Esophagus muscularis mucosa (tissue), 4 donors: ENCODE data around the gene ZNF90. TPM values are rescaled to one million over a fixed set of nuclear protein-coding genes. Genes with fewer than 3 reads are reported as not detected.
"Not testable (repeated sequence)": the region's sequence is repeated elsewhere in the genome, so short reads cannot be mapped to it uniquely, and the experiment has no call there.

Experiments
- DNase-seq: peaks from one replicate; pipeline ENCODE4 v3.0.0-alpha.2; 2017; ENCODE audit errors: extremely low spot score
- H3K27ac ChIP-seq, 4 donors: fragments of 200-600 bp; sonication (generic); replicated peaks in 1 of 4; 1 replicate in 3 of 4; 2 replicates in 1 of 4; pipeline ENCODE4 v1.5.1; 2016 to 2019; ENCODE audit warnings: mild to moderate bottlenecking in 1 of 4
- H3K27me3 ChIP-seq, 4 donors: fragments of 200-600 bp; sonication (generic); one replicate each; pipeline versions ENCODE4 v1.5.1 to v1.6.0; 2016 to 2019
- H3K36me3 ChIP-seq, 4 donors: fragments of 200-600 bp; sonication (generic); one replicate each; pipeline ENCODE4 v1.5.1; 2016 to 2019
- H3K4me1 ChIP-seq, 4 donors: fragments of 200-600 bp; sonication (generic); one replicate each; pipeline ENCODE4 v1.5.1; 2016 to 2019
- H3K4me3 ChIP-seq, 4 donors: fragments of 200-600 bp; sonication (generic); 1 replicate in 2 of 4; 2 replicates in 2 of 4; pipeline ENCODE4 v1.5.1; 2016 to 2019; ENCODE audit warnings: mild to moderate bottlenecking in 4 of 4, moderate library complexity in 1 of 4
- H3K9me3 ChIP-seq, 4 donors: fragments of 200-600 bp; sonication (generic); 1 replicate in 3 of 4; 2 replicates in 1 of 4; pipeline ENCODE4 v1.5.1; 2016 to 2019
- EP300 ChIP-seq: sonication (generic); formaldehyde crosslinking; IDR thresholded peaks from one replicate; pipeline ENCODE4 v1.6.1; 2017; ENCODE audit warnings: antibody characterized with exemption
- POLR2A ChIP-seq: fragments of 450-650 bp; IDR thresholded peaks from one replicate; pipeline ENCODE4 v1.6.1; 2017; ENCODE audit warnings: antibody characterized with exemption, moderate library complexity, mild to moderate bottlenecking, low read depth
- POLR2AphosphoS5 ChIP-seq, 2 donors: sonication (generic); formaldehyde crosslinking; IDR thresholded peaks; one replicate each; pipeline ENCODE4 v1.6.1; 2017; ENCODE audit warnings: antibody characterized with exemption in 2 of 2
- WGBS: methylation state at CpG from one replicate; pipeline ENCODE4 v1.1.5; 2018; 5-methylcytosine and 5-hydroxymethylcytosine counted together
- intact Hi-C: fragments of 100-400 bp; cut with DNase I; formaldehyde crosslinking; loops from one replicate; pipeline ENCODE4 v1.15.1; 2023
- total RNA-seq, 4 donors: library from RNA; depleted of rRNA; stranded (reverse); fragments of >200 nt; gene quantifications; one replicate each; pipeline versions ENCODE4 v1.1.0 to v1.2.1, GENCODE V29; 2016
- TF ChIP-seq, protein P1 (sequence below), 3 experiments: fragments of 200-600 bp in 2 of 3; fragments of 450-650 bp in 1 of 3; sonication (generic) in 2 of 3; IDR thresholded peaks; one replicate each; pipeline ENCODE4 v1.5.1; 2017 to 2019; ENCODE audit warnings: antibody characterized with exemption in 3 of 3, mild to moderate bottlenecking in 2 of 3, moderate library complexity in 1 of 3

Gene ZNF90
- total RNA-seq, 4 donors from 2014 or later = 0.66 to 1.4 (median 0.77) TPM

DNA sequence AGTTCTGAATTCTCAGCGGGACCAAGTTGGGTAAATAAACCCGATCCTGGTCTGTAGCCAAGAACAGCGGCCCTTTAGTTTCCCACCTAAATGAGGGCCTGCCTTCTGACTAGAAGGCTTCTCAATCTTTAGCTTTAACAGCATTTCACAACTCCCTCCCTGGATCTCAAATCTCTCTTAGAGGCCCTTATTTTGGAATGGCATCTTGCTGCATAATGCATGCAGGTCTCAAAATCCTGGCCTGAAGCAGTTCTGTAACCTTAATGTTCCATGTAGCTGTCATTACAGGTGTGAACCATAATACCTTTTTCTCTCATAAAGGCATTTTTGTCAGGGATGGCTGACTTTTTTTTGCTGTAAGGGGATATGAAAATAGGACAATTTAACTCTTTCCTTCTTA lies 29.5 kb downstream of the ZNF90 start:
- no peak for TF ChIP-seq POLR2A
- TF ChIP-seq, protein P1, sequence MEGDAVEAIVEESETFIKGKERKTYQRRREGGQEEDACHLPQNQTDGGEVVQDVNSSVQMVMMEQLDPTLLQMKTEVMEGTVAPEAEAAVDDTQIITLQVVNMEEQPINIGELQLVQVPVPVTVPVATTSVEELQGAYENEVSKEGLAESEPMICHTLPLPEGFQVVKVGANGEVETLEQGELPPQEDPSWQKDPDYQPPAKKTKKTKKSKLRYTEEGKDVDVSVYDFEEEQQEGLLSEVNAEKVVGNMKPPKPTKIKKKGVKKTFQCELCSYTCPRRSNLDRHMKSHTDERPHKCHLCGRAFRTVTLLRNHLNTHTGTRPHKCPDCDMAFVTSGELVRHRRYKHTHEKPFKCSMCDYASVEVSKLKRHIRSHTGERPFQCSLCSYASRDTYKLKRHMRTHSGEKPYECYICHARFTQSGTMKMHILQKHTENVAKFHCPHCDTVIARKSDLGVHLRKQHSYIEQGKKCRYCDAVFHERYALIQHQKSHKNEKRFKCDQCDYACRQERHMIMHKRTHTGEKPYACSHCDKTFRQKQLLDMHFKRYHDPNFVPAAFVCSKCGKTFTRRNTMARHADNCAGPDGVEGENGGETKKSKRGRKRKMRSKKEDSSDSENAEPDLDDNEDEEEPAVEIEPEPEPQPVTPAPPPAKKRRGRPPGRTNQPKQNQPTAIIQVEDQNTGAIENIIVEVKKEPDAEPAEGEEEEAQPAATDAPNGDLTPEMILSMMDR (IDR thresholded peaks at IDR 0.05) = no peak
- no peak for TF ChIP-seq EP300
- TF ChIP-seq POLR2AphosphoS5 (IDR thresholded peaks at IDR 0.05) = no peak
- intact Hi-C loops = no loop called here
- peaks cover 0 to 34% (median 18%) of the 10 kb centered on the region in 4 donors for H3K9me3 ChIP-seq
- H3K27ac ChIP-seq = no peak overlapping the region
- H3K4me1 ChIP-seq = no peaks in the 10 kb centered on the region
- H3K27me3 ChIP-seq = no peaks in the 10 kb centered on the region
- WGBS = 100% methylated on average over 2 of the region's 3 CpGs
- H3K4me3 ChIP-seq = no peak overlapping the region
- DNase-seq = no peak
- H3K36me3 ChIP-seq = peaks cover 0 to 10% (median 2%) of the 10 kb centered on the region in 4 donors

DNA sequence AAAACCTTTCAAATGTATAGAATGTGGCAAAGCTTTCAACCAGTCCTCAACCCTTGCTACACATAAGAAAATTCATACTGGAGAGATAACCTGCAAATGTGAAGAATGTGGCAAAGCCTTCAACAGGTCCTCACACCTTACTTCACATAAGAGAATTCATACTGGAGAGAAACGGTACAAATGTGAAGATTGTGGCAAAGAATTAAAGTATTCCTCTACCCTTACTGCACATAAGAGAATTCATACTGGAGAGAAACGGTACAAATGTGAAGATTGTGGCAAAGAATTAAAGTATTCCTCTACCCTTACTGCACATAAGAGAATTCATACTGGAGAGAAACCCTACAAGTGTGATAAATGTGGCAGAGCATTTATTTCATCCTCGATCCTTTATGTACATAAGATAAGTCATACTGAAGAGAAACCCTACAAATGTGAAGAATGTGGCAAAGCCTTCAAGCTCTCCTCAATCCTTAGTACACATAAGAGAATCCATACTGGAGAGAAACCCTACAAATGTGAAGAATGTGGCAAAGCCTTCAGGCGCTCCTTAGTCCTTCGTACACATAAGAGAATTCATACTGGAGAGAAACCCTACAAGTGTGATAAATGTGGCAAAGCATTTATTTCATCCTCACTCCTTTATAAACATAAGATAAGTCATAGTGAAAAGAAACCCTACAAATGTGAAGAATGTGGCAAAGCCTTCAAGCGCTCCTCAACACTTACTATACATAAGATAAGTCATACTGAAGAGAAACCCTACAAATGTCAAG lies 40.5 kb downstream of the ZNF90 start:
- H3K4me1 ChIP-seq, H3K27me3 ChIP-seq, H3K27ac ChIP-seq, DNase-seq, intact Hi-C loops, H3K4me3 ChIP-seq: not testable (repeated sequence)
- Histone ChIP-seq H3K36me3 (peaks cover 4 to 33% (median 10%) of the 10 kb centered on the region in 4 donors), H3K9me3 (peaks cover 0 to 90% (median 83%) of the 10 kb centered on the region in 4 donors)
- 96% methylated on average over 6 of the region's 6 CpGs for WGBS

DNA sequence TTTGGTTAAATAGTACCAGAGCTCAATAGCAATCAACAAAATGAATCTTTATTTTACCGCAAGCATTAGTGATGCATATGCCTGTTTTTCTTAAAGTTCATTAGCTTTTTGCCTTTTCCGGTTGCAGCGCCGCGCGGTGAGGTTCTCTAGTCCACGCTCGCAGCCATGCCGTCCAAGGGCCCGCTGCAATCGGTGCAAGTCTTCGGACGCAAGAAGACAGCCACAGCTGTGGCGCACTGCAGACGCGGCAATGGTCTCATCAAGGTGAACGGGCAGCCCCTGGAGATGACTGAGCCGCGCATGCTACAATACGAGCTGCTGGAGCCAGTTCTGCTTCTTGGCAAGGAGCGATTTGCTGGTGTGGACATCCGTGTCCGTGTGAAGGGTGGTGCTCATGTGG lies 47.1 kb downstream of the ZNF90 start:
- intact Hi-C loops = no loop called here
- 97% methylated on average over 19 of the region's 23 CpGs for WGBS

DNA sequence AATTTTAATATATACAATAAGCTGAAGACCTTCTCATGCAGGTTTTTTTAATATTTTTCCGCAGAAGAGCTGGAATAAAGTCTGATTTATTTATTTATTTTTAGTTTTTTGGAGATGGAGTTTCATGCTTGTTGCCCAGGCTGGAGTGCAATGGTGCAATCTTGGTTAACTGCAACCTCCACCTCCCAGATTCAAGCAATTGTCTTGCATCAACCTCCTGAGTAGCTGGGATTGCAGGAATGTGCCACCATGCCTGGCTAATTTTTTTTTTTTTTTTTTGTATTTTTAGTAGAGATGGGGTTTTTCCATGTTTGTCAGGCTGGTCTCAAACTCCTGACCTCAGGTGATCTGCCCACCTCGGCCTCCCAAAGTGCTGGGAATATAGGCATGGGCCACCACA lies 55.1 kb downstream of the ZNF90 start:
- H3K36me3 ChIP-seq, H3K4me3 ChIP-seq, H3K27ac ChIP-seq, H3K27me3 ChIP-seq, intact Hi-C loops, H3K4me1 ChIP-seq, DNase-seq: not testable (repeated sequence)
- H3K9me3 ChIP-seq = peaks cover 0 to 14% (median 6%) of the 10 kb centered on the region in 4 donors
- WGBS = 84% methylated on average over 2 of the region's 2 CpGs

More for the DNA sequence above, 47.1 kb downstream of the ZNF90 start:
- H3K4me3 ChIP-seq = no peak overlapping the region
- H3K27ac ChIP-seq = no peak overlapping the region
- H3K9me3 ChIP-seq = peaks cover 0 to 81% (median 49%) of the 10 kb centered on the region in 4 donors
- DNase-seq = no peak
- peaks cover 0 to 33% (median 3%) of the 10 kb centered on the region in 4 donors for H3K36me3 ChIP-seq
- H3K4me1 ChIP-seq = no peaks in the 10 kb centered on the region
- TF ChIP-seq POLR2AphosphoS5 (IDR thresholded peaks at IDR 0.05) (no peak), POLR2A (no peak), EP300 (no peak)
- TF ChIP-seq, protein P1 (IDR thresholded peaks at IDR 0.05) = no peak
- H3K27me3 ChIP-seq = no peaks in the 10 kb centered on the region

DNA sequence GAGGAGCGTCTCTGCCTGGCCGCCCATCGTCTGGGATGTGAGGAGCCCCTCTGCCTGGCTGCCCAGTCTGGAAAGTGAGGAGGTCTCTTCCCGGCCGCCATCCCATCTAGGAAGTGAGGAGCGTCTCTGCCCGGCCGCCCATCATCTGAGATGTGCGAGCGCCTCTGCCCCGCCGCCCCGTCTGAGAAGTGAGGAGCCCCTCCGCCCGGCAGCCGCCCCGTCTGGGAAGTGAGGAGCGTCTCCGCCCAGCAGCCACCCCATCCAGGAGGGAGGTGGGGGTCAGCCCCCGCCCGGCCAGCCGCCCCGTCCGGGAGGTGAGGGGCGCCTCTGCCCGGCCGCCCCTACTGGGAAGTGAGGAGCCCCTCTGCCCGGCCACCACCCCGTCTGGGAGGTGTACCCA lies 59.9 kb downstream of the ZNF90 start:
- 90% methylated on average over 2 of the region's 29 CpGs for WGBS

DNA sequence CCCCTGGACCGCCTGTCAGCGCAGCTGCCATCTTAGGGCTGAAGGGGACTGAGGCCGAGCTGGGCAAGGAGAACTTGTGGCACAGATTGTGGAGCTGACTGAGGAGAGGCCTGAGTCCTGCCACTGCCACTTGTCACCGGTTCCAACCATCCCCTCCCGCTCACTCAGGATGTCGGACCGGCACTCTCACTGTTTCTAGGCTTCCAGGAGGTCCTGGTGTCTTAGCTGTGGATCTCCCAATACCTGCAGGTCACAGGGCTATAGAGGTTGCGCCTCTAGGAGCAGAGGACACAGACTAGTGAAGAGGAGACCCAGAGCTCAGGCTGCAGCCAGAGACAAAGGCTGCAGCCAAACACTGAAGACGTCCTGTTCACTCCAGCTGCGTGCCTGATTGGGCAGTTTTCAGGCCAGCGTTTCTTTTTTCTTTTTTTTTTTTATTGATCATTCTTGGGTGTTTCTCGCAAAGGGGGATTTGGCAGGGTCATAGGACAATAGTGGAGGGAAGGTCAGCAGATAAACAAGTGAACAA lies 73.9 kb downstream of the ZNF90 start:
- Histone ChIP-seq H3K27ac (no peak overlapping the region), H3K4me3 (no peak overlapping the region), H3K4me1 (no peaks in the 10 kb centered on the region), H3K27me3 (no peaks in the 10 kb centered on the region), H3K9me3 (no peaks in the 10 kb centered on the region), H3K36me3 (no peaks in the 10 kb centered on the region)
- intact Hi-C loops = no loop called here
- no peak for TF ChIP-seq EP300
- no peak for TF ChIP-seq POLR2AphosphoS5 (IDR thresholded peaks at IDR 0.05)
- TF ChIP-seq, protein P1 (IDR thresholded peaks at IDR 0.05) = no peak
- 85% methylated on average over 12 of the region's 12 CpGs for WGBS
- DNase-seq = no peak

More for the DNA sequence above, 59.9 kb downstream of the ZNF90 start:
- H3K9me3 ChIP-seq, H3K36me3 ChIP-seq, DNase-seq, H3K27me3 ChIP-seq, H3K4me1 ChIP-seq, intact Hi-C loops, H3K4me3 ChIP-seq, H3K27ac ChIP-seq: not testable (repeated sequence)

DNA sequence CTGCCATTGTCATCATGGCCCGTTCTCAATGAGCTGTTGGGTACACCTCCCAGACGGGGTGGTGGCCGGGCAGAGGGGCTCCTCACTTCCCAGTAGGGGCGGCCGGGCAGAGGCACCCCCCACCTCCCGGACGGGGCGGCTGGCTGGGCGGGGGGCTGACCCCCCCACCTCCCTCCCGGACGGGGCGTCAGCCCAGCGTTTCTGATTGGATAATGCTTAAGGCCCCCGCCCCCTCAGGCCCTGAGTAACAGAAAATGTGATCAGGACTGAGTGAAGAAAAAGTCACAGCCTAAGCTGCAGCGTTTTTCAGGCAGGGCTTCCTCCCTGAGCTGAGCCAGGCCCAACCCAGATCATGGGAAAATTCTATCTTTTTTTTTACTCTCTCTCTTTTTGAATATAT lies 74.7 kb downstream of the ZNF90 start:
- H3K4me3 ChIP-seq, intact Hi-C loops, H3K9me3 ChIP-seq, H3K27ac ChIP-seq, H3K4me1 ChIP-seq, H3K27me3 ChIP-seq, H3K36me3 ChIP-seq, DNase-seq: not testable (repeated sequence)
- 62% methylated on average over 7 of the region's 15 CpGs for WGBS
